ENCODE results near the gene PRPH.

DNA sequence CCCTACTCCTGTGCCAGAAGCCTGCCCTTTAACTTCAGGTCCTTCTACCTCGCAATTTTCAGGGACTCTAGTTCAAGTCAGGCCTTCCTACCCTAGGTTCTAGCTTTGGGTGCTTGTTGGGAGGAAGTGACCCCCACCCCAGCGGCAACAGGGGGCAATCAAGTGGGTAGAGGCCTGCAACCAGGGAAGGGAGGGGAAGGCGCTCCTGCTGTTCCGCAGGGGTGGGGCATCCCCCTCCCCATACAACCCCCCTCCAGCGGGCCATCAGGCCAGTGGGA lies 204 bp upstream of the PRPH start:
- TF ChIP-seq CTCF (IDR thresholded peaks at IDR 0.05), result no peak
- no peak for TF ChIP-seq POLR2A (IDR thresholded peaks at IDR 0.05)
- no peak for TF ChIP-seq EP300 (IDR thresholded peaks at IDR 0.05)
